CD4-positive, alpha-beta T cell treated with Interleukin-12 subunit alpha and Interleukin-12 subunit beta, for 1 hour (primary cell): ENCODE measurements around the gene GPSM3.
"Not testable (repeated sequence)": the region's sequence is repeated elsewhere in the genome, so short reads cannot be mapped to it uniquely, and the experiment has no call there.

Experiments
- DNase-seq: peaks from one replicate; pipeline ENCODE4 v3.0.0-alpha.2; 2020

The GPSM3 gene

DNA sequence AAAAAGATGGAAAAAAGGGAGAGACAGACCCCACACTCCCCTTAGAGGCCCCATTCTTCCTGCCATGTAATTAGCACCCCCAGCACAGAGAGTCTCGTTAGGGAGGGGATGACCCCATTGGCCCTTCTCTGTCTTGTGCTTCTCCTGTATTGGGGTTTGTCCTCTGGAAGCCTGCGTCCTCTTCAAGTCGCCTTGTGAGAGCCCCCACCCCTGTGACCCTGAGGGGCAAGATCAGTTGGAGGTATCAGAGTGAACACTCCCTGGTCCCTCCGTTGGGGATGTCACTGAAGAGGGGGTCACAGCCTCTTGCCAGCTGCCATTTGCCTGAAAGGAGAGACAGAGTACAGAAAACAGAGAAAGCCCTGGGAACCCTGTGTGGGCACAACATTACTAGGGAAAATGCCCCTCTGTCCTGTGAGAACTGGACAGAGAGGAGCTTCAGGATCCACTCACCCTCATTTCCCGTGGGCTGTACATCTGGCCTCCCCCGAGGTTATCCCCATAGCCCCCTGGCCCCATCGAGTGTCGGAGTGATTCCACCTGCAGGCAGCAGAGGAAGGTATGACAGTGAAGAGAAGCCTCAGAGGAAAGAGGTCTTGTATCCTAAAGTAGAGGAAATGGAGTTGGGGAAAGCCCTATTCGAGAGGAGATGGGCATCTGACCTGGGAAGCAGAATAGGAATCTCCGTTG, 6.1 kb downstream of the GPSM3 start:
- not testable (repeated sequence) for DNase-seq

DNA sequence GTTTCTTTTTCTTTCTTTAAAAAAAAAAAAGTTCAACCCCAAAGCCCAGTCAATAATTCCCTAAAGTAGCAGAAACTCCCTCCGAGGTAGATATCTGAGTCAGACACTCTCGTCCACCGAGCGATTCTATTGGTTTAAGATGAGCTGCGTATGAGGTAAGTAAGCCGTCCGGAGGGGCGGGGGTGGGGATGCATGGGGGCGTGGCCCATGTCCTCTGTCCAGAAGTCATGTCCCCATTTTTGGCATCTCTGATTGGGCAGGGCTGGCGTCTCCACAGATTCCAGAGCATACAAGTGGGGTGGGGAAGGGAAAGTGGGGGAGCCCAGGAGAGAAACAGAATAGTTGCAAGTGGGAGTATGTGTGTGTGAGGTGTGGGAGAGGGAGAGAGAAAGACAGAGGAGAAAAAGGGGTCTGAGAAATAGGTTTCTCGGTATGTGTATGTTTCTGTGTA, 6.7 kb downstream of the GPSM3 start:
- peak; percentile 76 for DNase-seq

DNA sequence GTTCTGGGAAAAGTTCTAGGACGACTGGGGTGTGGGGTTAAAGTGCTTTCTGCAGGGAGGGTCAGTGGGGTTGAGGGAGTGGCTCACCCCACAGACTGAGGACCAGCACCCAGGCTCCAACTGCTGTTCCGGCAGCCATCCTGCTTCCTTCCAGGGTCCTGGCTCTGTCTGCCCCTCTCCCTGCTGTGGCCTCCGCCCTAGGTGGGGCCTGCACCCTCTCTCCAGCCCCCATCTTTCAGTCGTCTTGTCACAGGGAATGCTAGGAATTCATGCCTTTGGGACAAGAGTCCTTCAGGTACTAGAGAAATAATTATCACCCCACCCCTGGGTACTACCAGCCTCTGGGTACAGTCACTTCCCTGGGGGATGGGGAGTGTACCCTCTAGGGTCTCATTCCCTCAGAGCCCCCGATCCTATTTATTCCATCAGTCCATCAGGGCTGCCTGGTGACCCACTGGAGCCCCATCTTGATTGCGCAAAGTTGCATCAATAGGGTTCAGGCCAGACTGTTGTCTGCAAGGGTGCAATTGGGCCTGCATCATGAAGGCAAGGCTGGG, 8.3 kb downstream of the GPSM3 start, which contains the start of gene AGER:
AGER (minus strand) TSS at position 170 of the 557 bp plus-strand sequence; CDS start at position 139, 31 bp downstream.
- no peak for DNase-seq

DNA sequence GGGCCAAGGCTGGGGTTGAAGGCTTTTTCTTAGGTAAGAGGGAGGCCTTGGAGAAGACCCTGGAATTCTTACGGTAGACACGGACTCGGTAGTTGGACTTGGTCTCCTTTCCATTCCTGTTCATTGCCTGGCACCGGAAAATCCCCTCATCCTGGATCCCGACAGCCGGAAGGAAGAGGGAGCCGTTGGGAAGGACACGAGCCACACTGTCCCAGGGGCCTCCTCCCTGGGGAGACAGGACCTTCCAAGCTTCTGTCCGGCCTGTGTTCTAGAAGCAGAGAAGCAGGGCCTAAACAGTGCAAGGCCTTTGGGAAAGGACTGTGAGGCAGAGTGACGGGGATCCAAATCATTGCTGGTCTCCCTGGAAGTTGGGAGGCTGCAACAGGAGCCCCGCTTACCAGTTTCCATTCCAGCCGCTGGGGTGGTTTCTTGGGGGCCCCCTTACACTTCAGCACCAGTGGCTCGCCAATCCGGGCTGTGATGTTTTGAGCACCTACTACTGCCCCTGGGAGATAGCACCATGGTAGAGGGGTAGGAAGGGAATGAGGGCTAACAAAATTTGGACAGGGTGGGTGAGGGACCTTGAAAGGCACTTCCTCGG, 8.9 kb downstream of the GPSM3 start:
- no peak for DNase-seq

DNA sequence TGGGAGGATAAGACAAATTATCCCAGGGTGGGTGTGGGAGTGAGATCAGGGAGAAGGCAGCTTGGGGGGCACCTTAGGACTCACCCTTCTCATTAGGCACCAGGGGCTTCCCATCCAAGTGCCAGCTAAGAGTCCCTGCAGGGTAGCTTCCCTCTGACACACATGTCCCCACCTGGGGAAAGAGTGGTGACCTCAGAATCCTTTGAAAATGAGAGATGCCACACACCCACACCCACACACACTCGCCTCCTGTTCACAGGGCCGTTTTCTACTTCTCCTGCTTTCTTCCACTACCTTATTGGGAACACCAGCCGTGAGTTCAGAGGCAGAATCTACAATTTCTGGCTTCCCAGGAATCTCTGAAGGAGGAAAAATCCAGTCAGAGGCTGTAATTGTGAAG, 9.4 kb downstream of the GPSM3 start:
- no peak for DNase-seq

DNA sequence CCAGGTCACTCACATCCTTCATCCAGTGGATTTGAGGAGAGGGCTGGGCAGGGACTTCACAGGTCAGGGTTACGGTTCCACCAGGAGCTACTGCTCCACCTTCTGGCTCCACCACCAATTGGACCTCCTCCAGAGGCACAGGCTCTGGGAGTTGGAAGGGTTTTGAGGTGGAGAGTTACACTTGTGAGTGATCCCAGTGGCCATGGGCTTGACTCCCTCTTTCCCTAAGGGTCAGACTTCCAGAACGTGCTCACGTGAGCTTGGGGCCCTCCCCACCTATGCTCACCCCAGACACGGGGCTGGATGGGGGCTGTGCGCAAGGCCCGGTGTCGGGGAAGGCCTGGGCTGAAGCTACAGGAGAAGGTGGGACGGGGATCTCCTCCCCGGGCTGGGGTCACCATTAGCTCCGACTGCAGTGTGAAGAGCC, 9.9 kb downstream of the GPSM3 start:
- DNase-seq, result no peak

DNA sequence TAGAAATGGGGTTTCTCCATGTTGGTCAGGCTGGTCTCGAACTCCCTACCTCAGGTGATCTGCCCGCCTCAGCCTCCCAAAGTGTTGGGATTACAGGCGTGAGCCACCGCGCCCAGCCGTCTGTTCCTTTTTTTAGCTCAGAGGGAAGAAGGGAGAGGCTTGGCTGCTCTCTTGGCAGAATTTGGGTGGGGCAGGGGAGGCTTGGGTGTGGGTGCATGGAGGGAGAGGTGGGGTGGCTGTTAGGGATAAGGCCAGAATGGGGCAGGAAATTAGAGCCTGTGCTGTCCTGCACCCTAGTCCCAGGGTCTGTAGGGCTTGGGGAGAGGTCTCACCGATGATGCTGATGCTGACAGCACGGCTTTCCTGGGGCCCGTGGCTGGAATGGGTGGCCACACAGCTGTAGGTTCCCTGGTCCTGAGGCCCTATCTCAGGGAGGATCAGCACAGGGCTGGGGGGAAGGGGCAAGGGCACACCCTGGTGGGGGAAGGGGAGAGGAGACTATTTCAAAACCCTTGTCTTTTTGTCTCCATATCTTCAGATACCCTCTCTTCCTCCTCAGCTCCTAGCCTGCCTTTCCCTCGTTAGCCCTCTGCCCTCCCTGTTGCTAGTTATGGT, 10.4 kb downstream of the GPSM3 start:
- no peak for DNase-seq

DNA sequence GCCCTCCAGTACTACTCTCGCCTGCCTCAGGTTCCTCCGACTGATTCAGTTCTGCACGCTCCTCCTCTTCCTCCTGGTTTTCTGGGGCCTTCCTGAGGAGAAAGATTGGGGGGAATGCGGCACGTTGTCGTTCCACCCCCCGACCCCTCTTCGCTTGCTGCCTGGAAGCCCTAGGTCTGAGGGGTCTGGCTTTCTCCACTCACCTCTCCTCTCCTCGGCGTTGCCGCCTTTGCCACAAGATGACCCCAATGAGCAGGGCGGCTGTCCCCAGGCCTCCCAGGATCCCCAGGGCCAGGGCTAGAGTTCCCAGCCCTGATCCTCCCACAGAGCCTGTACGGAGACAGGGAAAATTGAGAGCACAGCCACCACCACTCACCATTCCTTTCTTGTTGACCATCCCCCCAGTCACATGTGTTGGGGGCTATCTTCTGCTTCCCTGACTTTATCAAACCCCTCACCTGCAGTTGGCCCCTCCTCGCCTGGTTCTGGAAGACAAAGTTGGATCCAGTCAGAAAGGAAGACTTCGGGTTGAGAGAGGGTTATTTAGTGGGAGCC, 11.2 kb downstream of the GPSM3 start:
- DNase-seq, result no peak

DNA sequence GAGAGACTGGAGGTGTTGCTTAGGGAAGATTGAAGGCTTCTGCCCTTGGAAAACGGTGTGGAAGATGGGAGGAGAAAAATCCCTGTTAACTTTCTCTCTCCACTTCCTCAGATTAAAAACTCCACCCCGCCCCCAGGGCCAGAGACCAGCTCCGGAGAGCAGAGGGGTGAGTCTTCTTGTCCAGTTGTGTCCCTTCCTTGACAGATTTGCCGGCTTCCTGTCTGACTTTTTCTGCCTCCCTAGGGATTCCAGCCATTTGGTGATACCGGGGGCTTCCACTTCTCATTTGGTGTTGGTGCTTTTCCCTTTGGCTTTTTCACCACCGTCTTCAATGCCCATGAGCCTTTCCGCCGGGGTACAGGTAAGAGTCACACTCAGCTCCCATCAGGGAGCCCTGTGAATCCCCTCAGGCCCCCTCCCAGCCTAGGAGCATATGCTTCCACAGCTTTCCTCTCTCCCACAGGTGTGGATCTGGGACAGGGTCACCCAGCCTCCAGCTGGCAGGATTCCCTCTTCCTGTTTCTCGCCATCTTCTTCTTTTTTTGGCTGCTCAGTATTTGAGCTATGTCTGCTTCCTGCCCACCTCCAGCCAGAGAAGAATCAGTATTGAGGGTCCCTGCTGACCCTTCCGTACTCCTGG, 12.6 kb downstream of the GPSM3 start:
- DNase-seq, result no peak

DNA sequence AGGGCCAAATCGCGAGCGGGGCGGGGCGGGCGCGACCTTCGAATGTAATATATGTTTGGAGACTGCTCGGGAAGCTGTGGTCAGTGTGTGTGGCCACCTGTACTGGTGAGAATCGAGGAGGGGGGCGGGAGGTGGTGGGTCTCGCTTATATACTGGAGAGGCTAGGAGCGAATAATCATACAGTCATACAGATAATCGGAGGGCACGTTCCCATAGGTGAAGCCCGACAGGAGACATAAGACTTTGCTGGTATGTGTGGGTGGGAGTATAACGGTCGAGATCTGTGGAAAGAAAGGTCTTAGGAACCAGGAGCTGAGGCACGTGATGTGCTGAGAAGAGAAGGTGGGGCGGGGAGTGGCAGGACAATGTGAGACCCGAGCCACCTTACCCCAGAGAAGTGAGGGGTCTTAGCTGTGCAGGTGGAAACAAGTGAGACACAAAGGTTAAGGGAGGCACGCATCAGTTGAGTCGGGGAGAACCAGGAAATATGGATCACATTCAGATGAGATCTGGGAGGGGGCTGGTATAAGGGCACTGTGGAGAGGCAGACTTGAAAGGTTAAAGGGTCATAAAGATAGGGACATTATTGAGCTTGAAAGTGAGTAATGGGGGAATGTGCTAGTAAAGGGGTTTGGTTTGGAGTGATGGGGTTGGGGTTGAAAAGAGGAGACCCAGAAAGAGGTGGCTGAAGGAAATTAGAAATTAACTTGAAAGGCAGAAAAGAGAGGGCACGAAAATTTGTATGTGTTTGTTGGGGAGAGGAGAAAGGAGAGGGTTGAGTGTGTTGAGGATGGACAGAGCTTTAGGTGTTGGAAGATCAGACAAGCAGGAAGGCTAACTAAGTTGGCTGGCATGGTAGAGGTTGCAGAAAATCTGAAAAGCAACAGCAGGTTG, 13.6 kb downstream of the GPSM3 start:
- DNase-seq, result no peak

DNA sequence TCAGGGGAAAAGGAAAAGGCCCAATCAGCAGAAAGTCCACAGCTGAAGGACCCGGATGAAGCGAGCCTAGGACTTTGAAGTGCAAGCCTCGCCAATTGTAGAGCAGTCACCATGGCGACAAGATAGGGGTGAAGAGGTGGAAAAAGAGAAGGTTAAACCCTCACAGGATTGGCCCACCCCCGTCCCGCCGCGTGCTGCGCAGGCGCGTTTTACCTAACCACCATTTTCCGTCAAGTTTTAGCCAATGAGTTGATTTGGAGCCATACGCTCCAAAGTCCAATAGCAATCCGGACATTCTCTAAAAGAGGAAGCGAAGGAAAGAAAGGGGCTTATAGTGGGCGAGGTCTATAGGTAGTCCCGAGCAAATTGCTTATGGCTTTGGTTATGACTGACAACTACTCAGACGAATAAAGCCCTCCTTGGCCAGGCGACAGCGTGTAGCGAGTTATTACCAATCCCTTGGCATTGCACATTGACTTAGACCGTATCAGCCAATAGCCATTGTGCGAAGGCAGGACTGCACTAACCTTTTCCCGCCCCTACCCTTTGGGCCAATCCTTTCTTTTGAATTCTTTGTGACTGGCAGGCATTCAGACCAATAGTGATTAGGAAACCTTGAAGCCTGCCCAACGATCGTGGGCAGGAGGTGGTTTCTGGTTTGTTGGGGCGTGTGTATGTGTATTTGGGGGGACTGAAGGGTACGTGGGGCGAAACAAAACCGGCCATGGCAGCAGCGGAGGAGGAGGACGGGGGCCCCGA, 14.5 kb downstream of the GPSM3 start, which contains the start of gene RNF5:
RNF5 (plus strand) TSS at position 618 of the 759 bp plus-strand sequence; CDS start at position 725, 107 bp downstream.
- DNase-seq, result peak; percentile 99

DNA sequence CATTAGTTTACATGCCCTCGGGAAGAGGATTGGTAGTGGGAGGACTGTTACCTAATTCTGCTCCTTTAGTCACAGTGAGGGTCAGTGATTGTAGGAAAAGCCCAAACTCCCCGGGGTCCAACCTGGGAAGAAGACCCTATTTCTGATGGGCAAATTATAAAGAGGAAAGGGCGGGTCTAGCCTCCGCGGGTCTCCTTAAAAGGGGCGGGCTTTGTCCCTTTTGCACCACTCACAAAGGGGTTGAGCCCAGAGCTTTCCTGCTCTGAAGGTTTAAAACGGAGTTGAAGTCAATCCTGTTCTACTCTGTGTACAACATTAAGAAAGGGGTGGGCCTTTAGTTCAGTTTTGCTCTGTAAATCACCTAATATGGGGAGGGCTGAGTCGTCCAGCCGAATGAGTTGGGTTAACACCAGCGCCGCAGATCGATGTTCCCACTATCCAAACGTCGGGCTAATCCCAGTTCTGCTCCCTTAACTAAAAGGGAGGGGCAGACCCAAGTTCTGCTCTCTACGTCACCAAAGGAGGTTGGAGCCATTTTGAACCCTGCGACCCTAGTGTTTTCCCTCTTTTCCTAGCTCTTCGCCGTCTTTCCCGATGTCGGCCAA, 15.2 kb downstream of the GPSM3 start:
- DNase-seq, result peak; percentile 69

DNA sequence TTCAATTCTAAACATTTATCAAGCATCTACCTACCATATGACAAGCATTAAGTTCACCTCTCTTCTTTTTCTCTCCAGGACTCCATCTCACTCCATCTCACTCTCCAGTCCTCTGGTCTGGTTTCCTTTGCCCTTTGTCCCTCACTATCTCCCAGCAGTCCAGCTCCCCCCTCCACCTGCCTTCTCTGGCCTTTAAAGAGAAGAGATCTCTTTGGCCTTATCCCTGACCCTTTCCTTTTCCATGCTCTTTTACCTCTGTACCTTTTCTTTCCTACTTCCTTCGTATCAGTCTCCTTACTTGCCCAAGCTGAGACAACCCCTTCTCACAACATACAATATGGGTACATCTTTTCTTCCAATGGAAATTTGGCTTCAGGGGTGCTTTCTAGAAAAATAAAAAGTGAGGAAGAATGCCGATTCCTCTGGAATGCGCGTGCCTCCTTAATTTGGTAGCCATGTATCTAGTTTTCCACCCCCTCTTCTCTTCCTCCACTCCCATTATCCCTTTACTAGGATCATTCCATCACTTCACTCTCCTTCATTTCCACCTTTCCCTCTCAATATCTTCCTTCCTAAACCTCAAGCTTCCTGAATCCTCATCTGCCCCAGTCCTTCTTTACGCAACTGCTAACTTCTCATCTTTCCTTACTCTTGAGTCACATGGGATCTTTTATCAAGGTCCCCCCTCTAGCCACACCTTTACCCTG, 15.8 kb downstream of the GPSM3 start:
- no peak for DNase-seq

DNA sequence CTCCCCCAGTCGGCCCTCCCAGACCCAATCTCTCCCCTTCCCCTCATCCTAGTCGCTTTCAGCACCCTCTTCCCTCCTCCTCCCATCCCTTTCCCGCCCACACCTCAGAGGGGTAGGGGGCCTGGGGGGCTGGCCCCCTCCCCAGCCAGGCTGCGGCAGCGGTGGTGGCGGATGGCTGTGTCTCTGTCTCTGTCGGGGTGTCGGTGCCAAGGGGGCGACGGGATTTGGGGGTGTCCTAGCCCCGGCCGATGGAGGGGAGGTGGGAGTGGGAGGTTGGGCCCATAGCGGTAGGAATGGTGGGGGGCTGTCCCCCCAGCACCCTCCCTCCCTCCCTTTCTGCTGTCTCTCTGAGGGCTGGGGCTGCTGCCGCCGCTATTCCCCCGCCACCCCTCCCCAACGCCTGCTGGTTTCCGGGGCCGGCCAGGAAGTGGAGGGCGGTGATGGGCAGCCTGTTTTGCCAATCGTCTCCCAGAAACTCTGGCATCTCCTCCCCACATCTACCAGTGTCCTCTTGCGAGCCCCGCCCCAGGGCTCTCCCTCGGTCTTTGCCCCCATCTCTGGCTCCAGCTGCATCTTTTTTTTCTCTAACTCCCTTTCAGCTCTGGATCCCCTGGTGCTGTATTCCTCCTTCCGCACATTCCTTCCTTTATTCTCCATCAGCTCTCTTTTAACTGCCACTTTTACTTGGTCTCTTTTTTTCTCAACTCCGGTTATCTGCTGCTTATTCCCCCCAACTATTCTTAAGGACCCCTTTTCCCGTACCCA, 16.6 kb downstream of the GPSM3 start, which contains the start of gene AGPAT1:
AGPAT1 (minus strand) TSS at position 374 of the 765 bp plus-strand sequence. CDS start 4,588 bp downstream, outside the sequence.
- peak; percentile 97 for DNase-seq

DNA sequence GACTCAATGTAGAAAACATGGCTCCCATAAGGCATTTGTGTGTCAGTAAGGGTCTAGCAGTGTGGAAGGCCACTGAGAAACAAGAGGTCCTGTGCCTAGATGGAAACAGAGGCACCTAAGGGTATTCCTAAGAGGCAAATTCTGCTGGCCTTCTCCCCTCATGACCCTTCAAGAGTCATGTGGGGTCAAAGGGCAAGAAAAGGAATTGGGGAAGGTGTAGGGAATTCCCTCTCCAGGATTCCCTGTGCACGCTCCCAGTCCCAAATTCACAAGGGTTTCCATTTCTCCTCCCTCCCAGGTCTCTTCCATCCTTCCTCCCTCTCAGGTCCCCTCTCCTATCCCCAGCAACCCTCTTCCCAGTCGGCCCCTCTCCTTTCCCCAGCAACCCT, 17.1 kb downstream of the GPSM3 start:
- no peak for DNase-seq

DNA sequence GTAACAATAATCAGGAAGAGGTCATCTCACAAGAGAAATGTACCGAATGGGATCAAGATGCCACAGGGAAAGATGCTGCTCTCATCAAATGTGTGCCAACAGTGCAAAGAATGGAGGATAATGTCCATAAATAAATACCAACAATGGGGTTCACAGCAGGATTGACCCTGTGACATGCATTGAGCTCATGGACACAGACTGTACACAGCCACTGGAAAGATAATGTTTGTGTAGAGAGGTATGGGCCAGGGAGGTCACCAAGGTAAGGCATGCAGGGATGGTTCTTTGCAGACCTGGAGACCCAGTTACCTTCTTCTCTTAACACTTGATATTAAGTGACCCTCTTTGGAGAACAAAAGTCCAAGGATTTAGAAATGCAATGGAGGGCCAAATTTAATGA, 18.0 kb downstream of the GPSM3 start:
- no peak for DNase-seq

DNA sequence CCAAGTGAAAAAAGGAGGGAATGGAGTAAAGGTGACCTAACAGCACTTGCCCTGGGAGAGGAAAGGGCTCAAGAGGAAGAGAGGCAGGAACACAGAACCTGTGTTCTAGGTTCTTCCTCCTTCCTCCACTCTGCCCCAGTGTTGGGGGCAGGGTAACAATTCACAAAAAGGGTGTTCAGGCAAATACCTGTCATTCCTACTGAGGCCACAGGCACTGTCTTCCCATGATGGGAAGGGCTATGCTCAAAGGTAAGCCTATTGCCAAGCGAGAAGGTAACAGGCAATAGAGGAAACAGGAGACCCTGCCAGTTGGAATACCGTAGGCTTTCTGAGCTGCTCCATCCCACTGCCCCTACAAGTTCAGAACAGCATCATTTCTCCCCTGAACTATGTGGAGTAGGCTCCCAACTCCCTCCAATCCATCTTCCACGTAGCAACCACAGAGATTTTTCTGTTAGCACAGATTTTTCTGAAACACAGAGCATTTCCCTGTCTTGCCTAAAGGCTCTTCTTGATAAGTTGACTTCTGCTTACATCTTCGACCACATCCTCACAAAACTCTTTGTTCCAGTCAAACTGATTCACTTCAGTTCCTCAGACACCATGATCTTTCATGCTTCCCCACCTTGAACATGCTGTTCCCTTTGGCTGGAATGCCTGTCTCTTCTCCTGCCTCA, 19.3 kb downstream of the GPSM3 start:
- DNase-seq, result no peak

DNA sequence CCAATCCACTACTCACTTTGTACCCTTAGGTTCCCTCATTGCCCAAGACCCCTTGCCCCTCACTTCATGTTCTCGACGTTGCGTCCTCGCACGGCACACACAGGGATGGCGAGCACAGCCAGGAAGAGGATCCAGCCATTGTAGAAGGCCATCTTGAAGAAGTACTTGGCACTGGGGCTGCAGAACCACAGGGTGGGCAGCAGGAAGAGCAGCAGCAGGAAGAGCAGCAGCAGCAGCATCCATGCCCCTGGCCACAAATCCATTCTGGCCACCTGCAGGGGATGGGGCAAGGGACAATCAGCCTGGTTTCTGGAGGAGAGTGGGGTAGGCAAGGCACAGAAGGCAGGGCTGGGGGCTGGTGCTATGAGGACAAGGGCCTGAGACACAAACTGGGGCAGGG, 21.2 kb downstream of the GPSM3 start:
- no peak for DNase-seq
